HUDEP-2 (cell line): ENCODE measurements around the gene FOSB.

Experiments used
- DNase-seq, 76 experiments: peaks; one replicate each; lab custom pipeline; 2025; ENCODE audit not compliant: unreplicated experiment in 76 of 76; lab: John Stamatoyannopoulos, UW

FOSB gene

DNA sequence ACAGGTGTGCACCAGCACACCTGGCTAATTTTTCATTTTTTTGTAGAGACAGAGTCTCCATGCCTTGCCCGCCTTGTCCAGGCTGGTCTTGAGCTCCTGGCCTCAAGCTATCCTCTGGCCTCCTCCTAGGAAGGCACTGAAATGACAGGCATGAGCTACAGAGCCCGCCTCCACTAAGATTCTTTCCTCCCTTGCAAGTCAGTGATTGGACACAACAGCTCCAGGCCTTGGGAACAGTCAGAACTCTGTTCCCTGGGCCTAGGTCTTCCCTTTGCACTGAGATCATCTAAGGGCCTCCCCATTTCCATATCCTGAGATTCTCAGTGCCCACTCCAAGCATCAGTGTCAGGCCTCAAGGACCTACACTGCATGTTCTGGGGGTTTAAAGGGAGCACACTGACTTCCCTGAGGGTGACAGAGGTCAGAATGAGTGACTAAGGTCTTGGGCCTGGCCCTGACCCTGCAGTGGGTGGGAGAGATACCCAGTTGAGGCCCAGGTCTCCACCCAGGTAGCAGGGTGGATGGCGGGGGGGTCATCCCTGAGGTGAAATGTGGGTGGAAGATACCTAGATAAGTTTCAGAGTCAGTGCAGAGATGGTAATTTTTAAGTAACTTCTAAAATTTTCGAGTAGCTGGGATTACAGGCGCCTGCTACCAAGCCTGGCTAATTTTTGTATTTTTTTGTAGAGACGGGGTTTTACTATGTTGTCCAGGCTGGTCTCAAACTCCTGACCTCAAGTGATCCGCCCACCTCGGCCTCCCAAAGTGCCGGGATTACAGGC lies 26.7 kb upstream of the FOSB start:
- DNase-seq: peak in 4 of 76 experiments; percentile 13 to 33 (median 17)

DNA sequence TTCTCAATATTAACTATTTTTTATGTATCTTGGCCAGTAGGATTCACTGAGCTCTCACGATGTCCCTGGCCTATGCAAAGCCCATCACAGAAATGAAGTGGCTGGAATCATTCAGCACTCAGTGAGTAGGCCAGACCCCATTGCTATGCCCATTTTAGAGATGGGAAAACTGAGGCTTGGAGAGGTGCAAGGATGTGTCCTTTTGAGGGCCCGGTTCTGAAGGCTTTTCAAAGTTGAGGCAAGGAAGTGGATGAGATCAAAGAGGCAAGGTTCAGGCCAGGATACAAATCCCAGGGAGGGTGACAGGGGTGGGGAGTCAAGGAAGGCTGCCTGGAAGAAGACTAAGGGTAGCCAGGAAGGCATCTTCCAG lies 25.4 kb upstream of the FOSB start:
- no peak for DNase-seq

DNA sequence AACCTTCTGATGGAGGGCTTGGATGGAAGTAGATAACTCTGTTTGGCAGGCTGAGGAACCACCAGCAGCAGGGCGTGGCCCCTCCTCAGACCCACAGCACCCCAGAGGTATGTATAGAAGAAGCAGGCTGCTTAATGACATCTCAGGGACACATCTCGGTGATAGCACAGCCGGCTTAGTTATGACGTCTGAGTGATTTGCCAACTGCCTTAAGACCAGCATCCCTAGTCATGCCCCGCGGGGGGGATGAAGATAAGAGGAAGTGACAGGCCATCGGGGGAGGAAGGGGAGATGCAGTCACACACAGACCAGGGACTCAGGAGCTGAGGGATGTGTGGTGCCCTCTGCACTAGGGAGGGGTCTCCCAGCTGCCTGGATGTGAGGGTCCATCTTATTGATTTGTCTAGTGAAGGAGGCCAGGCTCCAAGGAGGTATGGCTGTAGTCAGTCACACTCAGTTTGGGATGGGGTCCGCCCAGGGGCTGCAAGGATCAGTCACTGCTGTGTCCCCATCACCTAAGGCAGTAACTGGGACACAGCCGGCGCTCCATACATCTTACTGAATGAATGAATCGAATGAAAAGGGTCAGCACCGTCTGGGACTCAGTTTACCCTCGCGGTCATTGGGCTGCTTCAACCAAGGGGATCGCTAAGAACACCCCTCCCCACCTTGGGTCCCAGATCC lies 24.9 kb upstream of the FOSB start:
- peak in 66 of 76 experiments; percentile 20 to 84 (median 46) for DNase-seq

DNA sequence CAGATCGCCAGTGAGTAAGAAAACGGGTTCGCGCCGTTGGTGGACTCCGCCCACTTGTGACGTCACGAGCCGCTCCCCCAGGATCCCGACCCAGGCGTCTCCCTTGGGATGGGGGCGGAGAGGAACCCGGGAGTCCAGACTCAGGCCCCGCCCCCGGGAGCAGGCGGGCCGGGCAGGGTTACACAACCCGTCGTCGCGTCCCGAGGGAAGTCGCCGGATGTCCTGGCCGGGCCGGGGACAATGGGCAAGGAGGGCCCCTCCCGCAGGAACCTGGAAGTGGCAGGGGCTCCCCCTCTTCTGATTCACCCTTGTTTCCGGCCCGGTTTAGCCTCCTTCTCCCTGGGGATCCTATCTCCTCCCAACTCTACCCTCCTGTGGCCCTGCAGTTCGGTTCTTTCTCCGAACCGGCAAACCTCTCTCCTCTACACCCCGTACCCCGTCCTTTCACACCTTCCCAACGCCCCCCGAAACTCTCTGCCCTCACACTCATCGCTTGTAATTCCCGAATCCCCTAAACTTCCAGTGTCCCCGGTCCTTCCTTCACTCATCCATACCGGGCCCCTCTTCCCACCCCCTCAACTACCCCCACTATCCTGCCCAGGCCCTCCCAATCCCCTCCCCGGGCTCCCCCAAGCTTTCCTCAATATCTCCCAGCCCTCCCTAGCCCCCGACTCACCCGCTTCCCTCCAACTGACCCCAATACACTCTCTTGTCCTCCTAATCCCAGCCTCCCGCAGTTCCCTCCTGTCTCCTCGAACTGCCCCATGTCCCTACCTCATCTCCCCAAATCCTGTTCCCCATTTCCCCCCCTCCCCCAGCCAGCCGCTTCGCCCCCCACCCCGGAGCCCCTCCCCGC lies 24.1 kb upstream of the FOSB start:
- DNase-seq: peak in 45 of 76 experiments; percentile 18 to 77 (median 43)

DNA sequence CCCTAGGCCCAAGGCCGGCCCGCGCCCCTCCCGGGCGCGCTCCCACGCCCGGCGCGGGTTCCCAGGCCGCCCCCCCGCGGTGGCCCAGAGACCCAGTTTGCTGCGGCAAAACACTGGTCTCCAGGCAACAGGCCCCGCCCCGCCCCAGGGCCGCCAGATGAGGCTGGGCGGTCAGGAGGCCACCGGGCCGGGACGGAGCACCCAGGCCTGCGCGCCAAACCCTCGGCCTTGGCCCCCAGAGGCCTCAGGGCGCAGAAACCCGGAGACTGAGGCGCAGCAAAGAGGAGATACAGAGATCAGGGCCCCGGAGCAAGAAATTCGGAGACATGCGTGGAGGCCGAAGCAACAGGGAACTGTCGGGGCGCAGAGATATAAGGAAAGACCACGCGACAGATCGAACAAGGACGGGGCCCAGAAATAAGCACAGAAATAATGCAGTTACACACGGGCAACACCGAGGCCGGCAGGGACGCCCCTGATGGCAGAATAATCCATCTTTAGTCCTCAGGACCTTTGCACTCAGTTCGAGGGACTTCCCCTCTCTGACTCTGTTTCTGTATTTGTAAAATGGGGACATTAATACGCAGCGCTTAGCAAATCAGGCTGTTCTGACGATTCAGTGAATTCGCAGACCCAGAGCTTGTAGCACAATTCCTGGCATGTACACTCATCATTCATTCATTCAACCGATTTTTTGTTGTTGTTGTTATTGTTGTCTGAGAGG lies 23.3 kb upstream of the FOSB start:
- peak in 69 of 76 experiments; percentile 25 to 90 (median 70) for DNase-seq

DNA sequence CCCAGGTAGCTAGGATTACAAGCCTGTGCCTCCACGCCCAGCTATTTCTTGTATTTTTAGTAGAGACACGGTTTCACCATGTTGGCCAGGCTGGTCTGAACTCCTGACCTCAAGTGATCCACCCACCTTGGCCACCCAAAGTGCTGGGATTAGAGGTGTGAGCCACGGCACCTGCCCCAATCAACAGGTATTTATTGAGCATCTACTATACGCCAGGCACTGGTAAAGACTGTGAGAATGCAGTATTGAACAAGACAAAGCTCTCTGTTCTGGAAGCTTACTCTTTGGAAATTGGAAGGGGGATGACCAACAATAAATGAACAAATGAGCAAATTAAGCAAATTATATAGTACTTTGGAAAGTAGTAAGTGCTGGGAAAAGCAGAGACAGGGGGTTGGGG lies 22.7 kb upstream of the FOSB start:
- no peak for DNase-seq

- peak in 21 of 76 experiments; percentile 3 to 60 (median 32) for DNase-seq
Observed at GRCh38 chr19:45446295-45446694, 21.5 kb upstream of the FOSB start.

DNA sequence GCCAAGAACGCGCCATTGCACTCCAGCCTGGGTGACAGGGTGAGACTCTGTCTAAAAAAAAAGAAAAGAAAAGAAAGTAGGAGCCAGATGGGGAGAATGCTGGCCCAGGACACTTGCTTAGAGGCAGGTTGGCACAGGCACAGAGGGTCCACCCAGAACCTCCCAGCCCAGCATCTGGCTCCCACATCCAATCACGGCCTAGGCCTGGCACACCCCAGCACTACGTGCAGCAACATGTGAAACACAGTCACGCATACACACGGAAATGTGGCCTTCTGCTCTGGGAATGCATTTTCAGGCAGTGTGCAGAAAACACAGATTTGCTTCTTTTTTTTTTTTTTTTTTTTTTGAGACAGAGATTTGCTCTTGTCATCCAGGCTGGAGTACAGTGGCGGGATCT lies 20.9 kb upstream of the FOSB start:
- DNase-seq: no peak

DNA sequence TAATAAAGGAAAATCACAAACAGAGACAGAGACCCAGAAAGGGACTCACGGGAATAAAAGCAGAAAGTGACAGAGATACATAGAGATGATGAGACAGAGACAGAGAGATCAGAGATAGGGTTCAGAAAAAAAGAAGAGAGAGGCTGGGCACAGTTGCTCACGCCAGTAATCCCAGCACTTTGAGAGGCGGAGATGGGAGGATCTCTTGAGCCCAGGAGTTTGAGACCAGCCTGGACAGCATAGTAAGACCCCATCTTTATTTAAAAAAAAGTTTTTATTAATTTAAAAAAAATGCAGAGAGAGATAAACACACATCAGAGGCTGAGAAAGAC lies 19.4 kb upstream of the FOSB start:
- DNase-seq: no peak

DNA sequence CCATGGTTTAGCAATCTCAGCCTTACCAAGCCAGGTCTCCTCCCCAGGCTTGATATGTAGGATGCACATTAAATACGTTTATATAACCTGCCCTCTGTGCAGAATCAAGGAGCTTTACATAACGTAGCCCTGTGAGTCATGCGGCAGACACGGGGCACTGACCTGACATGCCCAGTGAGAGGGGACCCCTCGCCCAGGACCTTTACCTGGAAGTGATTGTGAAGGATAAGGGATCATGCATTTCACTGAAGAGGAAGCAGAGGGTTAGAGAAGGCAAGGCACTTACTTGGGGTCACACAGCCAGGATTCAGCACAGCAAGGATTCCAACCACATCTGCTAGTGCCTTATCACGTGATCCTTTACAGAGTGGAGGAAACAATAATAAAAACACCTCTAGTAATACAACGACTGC lies 18.9 kb upstream of the FOSB start:
- no peak for DNase-seq

- DNase-seq: peak in 13 of 76 experiments; percentile 32 to 79 (median 62)
Observed at GRCh38 chr19:45450012-45450333, 17.8 kb upstream of the FOSB start.

GRCh38 chr19:45451131-45451849 lies 16.5 kb upstream of the FOSB start:
- DNase-seq: peak in 2 of 76 experiments; percentile 9 to 26

DNA sequence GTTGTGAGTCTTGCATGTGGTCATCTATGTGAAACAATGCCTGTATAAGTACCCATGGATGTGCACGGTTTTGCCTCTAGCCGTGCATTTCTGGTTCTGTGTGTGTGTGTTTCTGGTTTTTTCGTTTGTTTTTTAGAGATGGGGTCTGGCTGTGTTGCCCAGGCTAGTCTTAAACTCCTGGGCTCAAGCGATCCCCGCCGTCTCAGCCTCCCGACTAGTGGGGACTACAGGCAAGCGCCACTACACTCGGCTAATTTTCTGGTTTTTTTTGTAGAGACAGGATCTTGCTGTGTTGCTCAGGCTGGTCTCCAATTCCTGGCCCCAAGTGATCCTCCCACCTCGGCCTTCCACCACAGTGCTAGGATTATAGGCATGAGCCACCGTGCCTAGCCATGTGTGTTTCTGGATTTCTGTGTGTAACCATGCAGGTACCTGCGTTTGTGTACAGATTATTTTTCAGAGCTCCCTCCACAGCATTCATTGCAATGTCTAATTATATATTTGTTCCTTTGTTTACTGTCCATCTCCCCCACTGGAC lies 15.9 kb upstream of the FOSB start:
- DNase-seq: no peak

DNA sequence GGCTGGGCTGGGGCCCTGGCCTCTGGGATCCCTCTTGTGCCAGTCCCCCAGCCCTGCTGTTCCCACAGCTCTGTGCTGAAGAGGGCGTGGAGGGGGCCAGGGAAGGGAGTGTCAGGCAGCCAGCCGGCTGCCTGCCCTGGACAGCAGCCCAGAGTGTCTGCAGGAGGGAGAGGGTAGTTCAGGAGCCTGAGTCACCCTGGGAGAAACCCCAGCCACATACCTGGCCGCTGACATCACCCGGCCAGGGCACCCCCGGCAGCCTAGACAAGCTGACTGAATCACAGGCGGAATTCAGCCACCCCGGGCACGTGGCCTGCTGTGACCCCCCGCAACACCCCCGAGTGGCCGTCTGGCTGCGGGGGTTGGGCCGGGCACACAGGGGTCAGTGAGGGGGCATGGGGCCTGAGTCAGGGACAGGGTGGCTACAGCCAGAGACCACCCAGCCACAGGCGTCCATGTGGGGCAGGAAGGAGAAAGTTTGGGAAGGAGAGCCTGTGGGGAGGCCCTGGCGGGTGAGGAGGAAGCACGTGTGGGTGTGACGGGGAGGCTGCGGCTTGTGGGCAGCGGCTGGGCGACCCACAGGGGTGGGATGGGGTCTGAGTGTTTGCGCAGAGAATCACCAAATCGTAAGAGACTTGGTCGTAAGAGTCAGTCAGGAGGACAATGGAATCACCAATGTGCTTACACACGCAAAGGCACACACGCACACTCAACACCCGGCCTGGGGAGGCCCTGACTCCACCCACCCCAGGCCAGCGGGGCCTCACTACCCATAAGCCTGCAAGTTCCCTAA lies 11.9 kb upstream of the FOSB start:
- DNase-seq: peak in 73 of 76 experiments; percentile 31 to 95 (median 83)

DNA sequence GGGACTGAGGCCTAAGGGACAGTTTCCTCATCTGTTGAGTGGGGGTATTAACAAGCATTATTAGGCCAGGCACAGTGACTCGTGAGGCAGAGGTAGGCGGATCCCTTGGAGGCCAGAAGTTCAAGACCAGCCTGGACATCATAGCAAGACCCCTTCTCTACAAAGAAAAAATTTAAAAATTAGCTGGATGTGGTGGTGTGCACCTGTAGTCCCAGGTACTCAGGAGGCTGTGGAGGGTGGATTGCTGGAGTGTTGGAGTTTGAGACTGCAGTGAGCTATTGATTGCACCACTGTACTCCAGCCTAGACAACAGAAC lies 11.3 kb upstream of the FOSB start:
- DNase-seq: no peak

GRCh38 chr19:45457776-45458175 lies 10.0 kb upstream of the FOSB start:
- DNase-seq: no peak

DNA sequence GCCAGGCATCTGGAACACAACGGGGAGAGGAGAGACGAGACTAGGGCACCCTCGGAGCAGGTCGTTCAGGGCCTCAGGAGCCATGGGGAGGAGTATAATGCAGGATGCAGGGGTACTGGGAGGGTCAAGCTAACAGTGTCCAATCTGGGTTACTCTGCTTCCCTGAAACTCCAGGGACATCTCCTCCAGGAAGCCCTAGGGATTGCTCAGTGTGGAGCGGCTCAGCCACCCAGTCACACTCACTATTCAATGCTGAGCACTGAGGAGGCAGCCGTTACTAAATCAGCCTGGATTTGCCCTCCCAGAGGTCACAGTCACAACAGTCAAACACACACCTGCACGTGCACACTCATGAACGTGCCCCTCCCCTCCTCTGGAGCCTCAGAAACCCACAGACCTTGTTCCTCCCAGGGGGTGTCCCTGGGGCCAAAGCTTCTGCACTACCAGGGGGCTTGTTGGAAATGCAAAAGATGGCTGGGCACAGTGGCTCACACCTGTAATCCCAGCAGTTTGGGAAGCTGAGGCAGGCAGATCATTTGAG lies 6.9 kb upstream of the FOSB start:
- DNase-seq: no peak

- DNase-seq: no peak
Observed at GRCh38 chr19:45462174-45462573, 5.6 kb upstream of the FOSB start.

- DNase-seq: no peak
Observed at GRCh38 chr19:45463241-45463640, 4.6 kb upstream of the FOSB start.
